Gastroesophageal sphincter (tissue), 4 donors: ENCODE data around the gene ABCC6. TPM values are rescaled to one million over a fixed set of nuclear protein-coding genes. Genes with fewer than 3 reads are reported as not detected.
"Not testable (repeated sequence)": the region's sequence is repeated elsewhere in the genome, so short reads cannot be mapped to it uniquely, and the experiment has no call there.

Experiments
- ATAC-seq: fragments of 150-250 bp; one replicate; pipeline ENCODE4 v1.9.1; 2016; ENCODE audit warnings: mild to moderate bottlenecking, moderate library complexity
- H3K27ac ChIP-seq, 4 donors: fragments of 200-600 bp; sonication (generic) in 3 of 4; 1 replicate in 3 of 4; 2 replicates in 1 of 4; pipeline ENCODE4 v1.5.1; 2016 to 2019
- H3K27me3 ChIP-seq: fragments of 200-600 bp; sonication (generic); one replicate; pipeline ENCODE4 v1.5.1; 2019
- H3K36me3 ChIP-seq, 2 donors: fragments of 200-600 bp; sonication (generic); one replicate each; pipeline ENCODE4 v1.5.1; 2019; ENCODE audit warnings: control low read depth in 1 of 2
- H3K4me1 ChIP-seq, 3 donors: fragments of 200-600 bp; sonication (generic); 1 replicate in 2 of 3; 2 replicates in 1 of 3; pipeline ENCODE4 v1.5.1; 2016 to 2019; ENCODE audit warnings: control low read depth in 2 of 3
- H3K4me3 ChIP-seq, 2 donors: fragments of 200-600 bp; sonication (generic); one replicate each; pipeline ENCODE4 v1.5.1; 2019; ENCODE audit warnings: mild to moderate bottlenecking in 1 of 2, moderate library complexity in 1 of 2
- H3K9me3 ChIP-seq, 3 donors: fragments of 200-600 bp; sonication (generic); one replicate each; pipeline ENCODE4 v1.5.1; 2017 to 2019; ENCODE audit warnings: control low read depth in 2 of 3
- EP300 ChIP-seq: sonication (generic); formaldehyde crosslinking; IDR thresholded peaks from one replicate; pipeline ENCODE4 v1.6.1; 2017; ENCODE audit warnings: antibody characterized with exemption, mild to moderate bottlenecking
- POLR2A ChIP-seq, 2 donors: fragments of 450-650 bp; IDR thresholded peaks; one replicate each; pipeline ENCODE4 v1.6.1; 2017; ENCODE audit warnings: antibody characterized with exemption in 2 of 2, mild to moderate bottlenecking in 2 of 2, moderate library complexity in 1 of 2
- POLR2AphosphoS5 ChIP-seq: sonication (generic); formaldehyde crosslinking; IDR thresholded peaks from one replicate; pipeline ENCODE4 v1.6.1; 2017; ENCODE audit warnings: antibody characterized with exemption
- WGBS, 2 donors: methylation state at CpG; one replicate each; pipeline ENCODE4 v1.1.5; 2018; ENCODE audit warnings: low coverage in 1 of 2; 5-methylcytosine and 5-hydroxymethylcytosine counted together
- total RNA-seq, 4 donors: library from RNA; depleted of rRNA; stranded (reverse); fragments of >200 nt; gene quantifications; one replicate each; pipeline ENCODE4 v1.1.0, GENCODE V29; 2016
- TF ChIP-seq, protein P1 (sequence below), 4 experiments: fragments of 200-600 bp in 2 of 4; fragments of 450-650 bp in 2 of 4; sonication (generic) in 1 of 4; IDR thresholded peaks; one replicate each; pipeline ENCODE4 v1.5.1; 2017 to 2019; ENCODE audit warnings: antibody characterized with exemption in 4 of 4, mild to moderate bottlenecking in 2 of 4, moderate library complexity in 2 of 4

The ABCC6 gene
- total RNA-seq, 4 donors from 2014 or later: 0.93 to 1.0 (median 0.94) TPM

DNA sequence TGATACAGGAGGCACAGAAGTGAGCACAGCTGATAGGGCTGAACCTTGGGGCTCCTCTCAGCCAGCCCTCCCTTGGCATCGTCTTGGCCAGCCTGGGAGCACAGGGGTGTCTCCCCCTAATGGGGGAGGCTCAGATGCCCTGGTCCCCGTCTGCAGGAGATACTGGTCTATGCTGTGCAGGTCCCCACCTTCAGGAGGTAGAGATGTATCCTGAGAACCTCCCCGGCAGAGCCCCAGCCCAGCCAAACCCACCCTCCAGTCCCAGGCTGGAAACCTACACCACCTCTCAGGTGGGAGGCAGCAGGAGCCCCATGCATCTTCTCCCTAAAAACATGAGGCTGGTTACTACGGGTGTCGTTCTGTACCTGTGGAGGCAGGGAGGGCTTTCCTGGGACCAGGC is 38.7 kb downstream of the ABCC6 start:
- no peaks in the 10 kb centered on the region for H3K4me1 ChIP-seq
- no peak overlapping the region for H3K27ac ChIP-seq
- 80% methylated on average over 1 of the region's 5 CpGs; no CpG with 5 or more reads in 1 of the 2 donors for WGBS, 2 donors
- ATAC-seq: no peak
- H3K27me3 ChIP-seq: no peaks in the 10 kb centered on the region
- H3K4me3 ChIP-seq: no peak overlapping the region
- no peaks in the 10 kb centered on the region for H3K9me3 ChIP-seq
- TF ChIP-seq POLR2AphosphoS5: no peak
- TF ChIP-seq EP300: no peak
- TF ChIP-seq, protein P1, sequence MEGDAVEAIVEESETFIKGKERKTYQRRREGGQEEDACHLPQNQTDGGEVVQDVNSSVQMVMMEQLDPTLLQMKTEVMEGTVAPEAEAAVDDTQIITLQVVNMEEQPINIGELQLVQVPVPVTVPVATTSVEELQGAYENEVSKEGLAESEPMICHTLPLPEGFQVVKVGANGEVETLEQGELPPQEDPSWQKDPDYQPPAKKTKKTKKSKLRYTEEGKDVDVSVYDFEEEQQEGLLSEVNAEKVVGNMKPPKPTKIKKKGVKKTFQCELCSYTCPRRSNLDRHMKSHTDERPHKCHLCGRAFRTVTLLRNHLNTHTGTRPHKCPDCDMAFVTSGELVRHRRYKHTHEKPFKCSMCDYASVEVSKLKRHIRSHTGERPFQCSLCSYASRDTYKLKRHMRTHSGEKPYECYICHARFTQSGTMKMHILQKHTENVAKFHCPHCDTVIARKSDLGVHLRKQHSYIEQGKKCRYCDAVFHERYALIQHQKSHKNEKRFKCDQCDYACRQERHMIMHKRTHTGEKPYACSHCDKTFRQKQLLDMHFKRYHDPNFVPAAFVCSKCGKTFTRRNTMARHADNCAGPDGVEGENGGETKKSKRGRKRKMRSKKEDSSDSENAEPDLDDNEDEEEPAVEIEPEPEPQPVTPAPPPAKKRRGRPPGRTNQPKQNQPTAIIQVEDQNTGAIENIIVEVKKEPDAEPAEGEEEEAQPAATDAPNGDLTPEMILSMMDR (IDR thresholded peaks at IDR 0.05): no peak
- no peak for TF ChIP-seq POLR2A (IDR thresholded peaks at IDR 0.05)
- no peaks in the 10 kb centered on the region for H3K36me3 ChIP-seq

DNA sequence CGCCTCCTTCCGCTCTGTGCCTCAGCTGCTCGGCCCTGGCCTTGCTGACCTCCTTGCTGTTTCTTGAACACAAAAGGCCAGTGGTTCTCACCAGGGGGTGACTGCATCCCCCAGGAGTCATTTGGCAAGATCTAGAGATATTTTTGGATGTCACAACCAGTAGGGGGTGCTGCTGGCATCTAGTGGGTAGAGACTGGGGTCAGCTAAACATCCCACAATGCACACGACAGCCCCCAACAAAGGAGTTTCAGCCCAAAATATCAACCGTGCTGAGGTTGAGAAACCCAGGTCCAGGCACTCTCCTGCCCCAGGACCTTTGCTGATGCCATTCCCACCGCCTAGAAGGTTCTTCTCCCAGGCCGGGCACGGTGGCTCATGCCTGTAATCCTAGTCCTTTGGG is 39.7 kb downstream of the ABCC6 start:
- TF ChIP-seq, protein P1 (IDR thresholded peaks at IDR 0.05): no peak
- TF ChIP-seq EP300 (no peak), POLR2A (IDR thresholded peaks at IDR 0.05) (no peak), POLR2AphosphoS5 (no peak)
- no peak overlapping the region for H3K27ac ChIP-seq
- no peak overlapping the region for H3K4me3 ChIP-seq
- H3K9me3 ChIP-seq: no peaks in the 10 kb centered on the region
- no peaks in the 10 kb centered on the region for H3K36me3 ChIP-seq
- no peaks in the 10 kb centered on the region for H3K27me3 ChIP-seq
- no peaks in the 10 kb centered on the region for H3K4me1 ChIP-seq
- no peak for ATAC-seq
- WGBS, 2 donors: 60% methylated on average over 1 of the region's 8 CpGs; no CpG with 5 or more reads in 1 of the 2 donors

DNA sequence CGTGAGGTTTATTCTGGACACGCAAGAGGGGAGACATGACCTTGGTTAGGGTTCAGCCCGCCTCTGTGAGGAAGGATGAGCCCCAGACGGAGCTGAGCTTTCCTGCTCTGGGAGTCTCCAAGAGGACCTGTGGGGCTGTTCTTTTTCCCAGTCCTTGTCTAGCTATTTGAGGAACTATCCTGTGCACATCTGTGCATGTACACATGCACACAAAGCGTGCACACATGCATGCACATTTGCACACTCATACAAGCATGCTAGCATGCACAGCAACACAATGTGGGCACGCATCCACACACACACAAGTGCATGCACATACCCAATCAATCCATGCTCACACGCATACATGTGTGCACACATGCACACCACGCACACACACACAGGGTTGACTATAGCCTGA is 40.4 kb downstream of the ABCC6 start:
- TF ChIP-seq POLR2AphosphoS5 (no peak), EP300 (no peak), POLR2A (IDR thresholded peaks at IDR 0.05) (no peak)
- TF ChIP-seq, protein P1 (IDR thresholded peaks at IDR 0.05): no peak
- Histone ChIP-seq H3K9me3 (no peaks in the 10 kb centered on the region), H3K27ac (no peak overlapping the region), H3K4me1 (no peaks in the 10 kb centered on the region), H3K36me3 (no peaks in the 10 kb centered on the region), H3K27me3 (no peaks in the 10 kb centered on the region), H3K4me3 (no peak overlapping the region)
- WGBS, 2 donors: 52 to 93% methylated on average over 4 to 5 of the region's 8 CpGs
- ATAC-seq: no peak

DNA sequence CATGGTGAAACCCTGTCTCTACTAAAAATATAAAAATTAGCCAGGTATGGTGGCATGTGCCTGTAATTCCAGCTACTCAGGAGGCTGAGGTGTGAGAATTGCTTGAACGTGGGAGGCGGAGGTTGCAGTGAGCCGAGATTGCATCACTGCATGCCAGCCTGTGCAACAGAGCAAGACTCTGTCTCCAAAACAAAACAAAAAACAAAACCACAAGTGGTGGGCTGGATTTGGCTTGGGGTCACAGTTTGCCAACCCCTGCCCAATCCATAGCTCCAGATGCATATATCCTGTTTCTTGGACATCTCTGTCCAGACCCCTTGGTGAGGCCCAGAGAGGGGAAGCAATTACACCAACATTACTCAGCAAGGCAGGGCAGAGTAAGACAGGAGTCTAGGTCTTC is 41.5 kb downstream of the ABCC6 start:
- ATAC-seq, H3K9me3 ChIP-seq, H3K27ac ChIP-seq, H3K36me3 ChIP-seq, H3K27me3 ChIP-seq, H3K4me1 ChIP-seq, H3K4me3 ChIP-seq: not testable (repeated sequence)
- WGBS, 2 donors: 82% methylated on average over 3 of the region's 3 CpGs; no CpG with 5 or more reads in 1 of the 2 donors

DNA sequence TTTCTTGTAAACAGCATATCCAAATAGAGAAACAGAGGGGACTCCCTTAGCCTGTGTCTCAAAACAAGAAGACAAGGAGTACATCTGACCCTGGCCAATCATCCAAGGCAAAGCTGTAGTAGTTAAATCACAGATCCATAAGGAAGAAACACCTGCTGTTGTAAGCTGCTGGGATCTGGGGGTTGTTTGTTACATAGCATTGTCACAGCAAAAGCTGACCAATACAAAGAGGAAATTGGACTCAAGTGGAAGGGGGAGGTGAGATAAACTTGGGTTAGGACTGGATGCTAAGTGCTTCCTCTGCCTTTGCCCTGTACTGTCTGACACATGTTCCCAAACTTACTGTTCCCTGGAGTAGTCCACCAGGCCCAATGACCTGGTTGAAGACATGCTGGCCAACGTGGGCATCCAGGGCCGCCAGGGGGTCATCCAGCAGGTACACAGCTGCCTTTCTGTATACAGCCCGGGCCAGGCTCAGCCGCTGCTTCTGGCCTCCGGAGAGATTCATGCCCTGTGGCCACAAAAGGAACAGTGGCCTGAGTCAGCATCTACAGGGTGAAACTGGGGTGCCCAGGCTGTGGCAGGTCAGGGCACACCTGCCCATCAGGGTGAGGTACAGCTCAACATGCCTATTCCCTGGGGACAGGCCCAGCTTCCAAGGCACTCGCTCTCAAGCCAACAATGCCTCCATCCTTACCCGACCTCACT is 44.7 kb downstream of the ABCC6 start:
- no peaks in the 10 kb centered on the region for H3K36me3 ChIP-seq
- TF ChIP-seq POLR2AphosphoS5: no peak
- TF ChIP-seq POLR2A (IDR thresholded peaks at IDR 0.05): no peak
- TF ChIP-seq EP300: no peak
- TF ChIP-seq, protein P1 (IDR thresholded peaks at IDR 0.05): no peak
- 82 to 100% methylated on average over 2 of the region's 7 CpGs for WGBS, 2 donors
- no peak overlapping the region for H3K27ac ChIP-seq
- no peak for ATAC-seq
- H3K9me3 ChIP-seq: no peaks in the 10 kb centered on the region
- H3K27me3 ChIP-seq: no peaks in the 10 kb centered on the region
- no peak overlapping the region for H3K4me3 ChIP-seq
- no peaks in the 10 kb centered on the region for H3K4me1 ChIP-seq
